Central memory CD4-positive, alpha-beta T cell (primary cell): ENCODE measurements around the gene DDHD1.
"Not testable (repeated sequence)": the region's sequence is repeated elsewhere in the genome, so short reads cannot be mapped to it uniquely, and the experiment has no call there.

Experiments used
- DNase-seq: peaks from one replicate; pipeline ENCODE4 v3.0.0; 2022

The DDHD1 gene

GRCh38 chr14:53151523-53152183, 1.5 kb downstream of the DDHD1 start:
- DNase-seq = peak; percentile 38

GRCh38 chr14:53149668-53150316, 3.3 kb downstream of the DDHD1 start:
- DNase-seq = no peak

- no peak for DNase-seq
These were observed 4.5 kb downstream of the DDHD1 start for GRCh38 chr14:53148671-53149070.

GRCh38 chr14:53147893-53148292, 5.2 kb downstream of the DDHD1 start:
- DNase-seq = no peak

GRCh38 chr14:53147208-53147607, 5.9 kb downstream of the DDHD1 start:
- DNase-seq = no peak

GRCh38 chr14:53146739-53147138, 6.4 kb downstream of the DDHD1 start:
- no peak for DNase-seq

GRCh38 chr14:53144244-53144643, 8.9 kb downstream of the DDHD1 start:
- no peak for DNase-seq

GRCh38 chr14:53140585-53140984, 12.5 kb downstream of the DDHD1 start:
- DNase-seq = no peak

GRCh38 chr14:53137568-53138203, 15.4 kb downstream of the DDHD1 start:
- no peak for DNase-seq

- not testable (repeated sequence) for DNase-seq
These were observed 22.6 kb downstream of the DDHD1 start for GRCh38 chr14:53130491-53130890.

- no peak for DNase-seq
These were observed 24.7 kb downstream of the DDHD1 start for GRCh38 chr14:53128303-53129028.

GRCh38 chr14:53127832-53128231, 25.3 kb downstream of the DDHD1 start:
- no peak for DNase-seq

- DNase-seq = no peak
These were observed 26.0 kb downstream of the DDHD1 start for GRCh38 chr14:53127151-53127550.

GRCh38 chr14:53126731-53127130, 26.4 kb downstream of the DDHD1 start:
- DNase-seq = no peak

- no peak for DNase-seq
These were observed 28.3 kb downstream of the DDHD1 start for GRCh38 chr14:53124786-53125185.

- DNase-seq = not testable (repeated sequence)
These were observed 31.7 kb downstream of the DDHD1 start for GRCh38 chr14:53121419-53121818.

GRCh38 chr14:53117479-53117878, 35.6 kb downstream of the DDHD1 start:
- not testable (repeated sequence) for DNase-seq

GRCh38 chr14:53113989-53114388, 39.1 kb downstream of the DDHD1 start:
- DNase-seq = no peak

- no peak for DNase-seq
These were observed 43.0 kb downstream of the DDHD1 start for GRCh38 chr14:53110096-53110495.

GRCh38 chr14:53109105-53110041, 43.8 kb downstream of the DDHD1 start:
- DNase-seq = peak; percentile 62

- DNase-seq = no peak
These were observed 44.6 kb downstream of the DDHD1 start for GRCh38 chr14:53108292-53109104.
